K562 (cell line): Measurements from ENCODE around the gene POMGNT2. TPM values are rescaled to one million over a fixed set of nuclear protein-coding genes. Genes with fewer than 3 reads are reported as not detected.

Experiments
- ATAC-seq: fragments of 200-7000 bp; cut with Tn5 transposase; 3 replicates; pipeline ENCODE4 v1.9.1; 2020; ENCODE audit warnings: moderate library complexity
- BruUV-seq: library from RNA; stranded (reverse); fragments of 400-500 nt; replicated peaks from 2 replicates; lab custom pipeline; 2021; lab: Mats Ljungman, UMichigan
- CTCF ChIA-PET: fragments of 300-600 bp; formaldehyde crosslinking; extraction: SDS; loops from one replicate; lab custom pipeline; 2021; ENCODE audit warnings: low intra/inter-chr PET ratio; lab: Yijun Ruan, JAX
- POLR2A ChIA-PET: fragments of 300-600, 350-650 bp; sonication (Branson Sonifier 250); formaldehyde crosslinking; extraction: SDS; loops from one replicate; lab custom pipeline; 2021; ENCODE audit warnings: antibody characterized with exemption, inconsistent platforms; lab: Yijun Ruan, JAX
- DNase-seq, 4 experiments: peaks; one replicate each; pipeline versions ENCODE4 v3.0.0 to v3.0.0-alpha.2; 2011 to 2018; ENCODE audit warnings: low spot score in 3 of 4, mixed read lengths in 3 of 4; ENCODE audit errors: extremely low read depth in 1 of 4
- FAIRE-seq: peaks from 2 replicates; lab custom pipeline; 2011; peaks lifted over from hg19 to GRCh38; lab: Jason Lieb, UNC
- H2AFZ ChIP-seq: 2 replicates; pipeline ENCODE4 v1.6.0; 2011; ENCODE audit warnings: low read depth, low read length, control low read depth, inconsistent platforms
- H3K27ac ChIP-seq: fragments of 200-600 bp; 3 replicates; pipeline ENCODE4 v1.8.0; 2011; ENCODE audit warnings: low read depth, mild to moderate bottlenecking, control low read depth, inconsistent platforms, low read length, moderate library complexity, mixed read lengths; ENCODE audit errors: extremely low read depth
- H3K27me3 ChIP-seq, 2 experiments: fragments of 300-600 bp in 1 of 2; 2 replicates in 1 of 2; 3 replicates in 1 of 2; pipeline versions ENCODE4 v1.6.0 to v1.8.0; 2011; ENCODE audit warnings: inconsistent platforms in 2 of 2, low read length in 2 of 2, mild to moderate bottlenecking in 1 of 2, mixed read lengths in 1 of 2, moderate library complexity in 1 of 2; ENCODE audit not compliant: control insufficient read depth in 2 of 2, insufficient read depth in 2 of 2
- H3K36me3 ChIP-seq: fragments of 300-600 bp; 3 replicates; pipeline ENCODE4 v1.8.0; 2011; ENCODE audit warnings: mild to moderate bottlenecking, low read length, inconsistent platforms; ENCODE audit not compliant: control insufficient read depth, insufficient read depth
- H3K4me1 ChIP-seq, 2 experiments: fragments of 200-600 bp in 1 of 2; replicated peaks in 1 of 2; 2 replicates in 1 of 2; 3 replicates in 1 of 2; pipeline versions ENCODE4 v1.5.1 to v1.8.0; 2011; ENCODE audit warnings: inconsistent platforms in 2 of 2, low read length in 2 of 2, mild to moderate bottlenecking in 1 of 2, mixed read lengths in 1 of 2, moderate library complexity in 1 of 2; ENCODE audit not compliant: control insufficient read depth in 2 of 2, insufficient read depth in 2 of 2
- H3K4me2 ChIP-seq: 2 replicates; pipeline ENCODE4 v1.6.1; 2011; ENCODE audit warnings: low read length, control low read depth, inconsistent platforms, mixed read lengths; ENCODE audit not compliant: insufficient read depth
- H3K4me3 ChIP-seq: fragments of 200-600 bp; sonication (generic), shearing (Covaris generic); 2 replicates; pipeline ENCODE4 v1.5.1; 2016; ENCODE audit warnings: control low read depth, inconsistent platforms
- H3K79me2 ChIP-seq: fragments of 200-600 bp; 3 replicates; pipeline ENCODE4 v1.8.0; 2011; ENCODE audit warnings: low read length, inconsistent platforms; ENCODE audit not compliant: control insufficient read depth, insufficient read depth
- H3K9ac ChIP-seq, 2 experiments: 2 replicates each; pipeline versions ENCODE4 v1.6.0 to v1.6.1; 2011; ENCODE audit warnings: low read depth in 2 of 2, low read length in 2 of 2, control low read depth in 1 of 2, inconsistent platforms in 1 of 2, mild to moderate bottlenecking in 1 of 2, mixed read lengths in 1 of 2; ENCODE audit not compliant: insufficient read depth in 1 of 2
- H3K9me1 ChIP-seq: one replicate; pipeline ENCODE4 v1.6.0; 2011; ENCODE audit warnings: inconsistent platforms, mild to moderate bottlenecking, low read length, moderate library complexity; ENCODE audit not compliant: control insufficient read depth, insufficient read depth
- H3K9me3 ChIP-seq: replicated peaks from 2 replicates; pipeline ENCODE4 v1.5.1; 2011; ENCODE audit warnings: low read depth, low read length, inconsistent platforms; ENCODE audit not compliant: control insufficient read depth, insufficient read depth
- H4K20me1 ChIP-seq: replicated peaks from 2 replicates; pipeline ENCODE4 v1.6.1; 2011; ENCODE audit warnings: low read length, inconsistent platforms, mixed read lengths; ENCODE audit not compliant: control insufficient read depth, insufficient read depth
- ATF1 ChIP-seq, 2 experiments: fragments of 450-650 bp in 1 of 2; IDR thresholded peaks; 2 replicates each; pipeline ENCODE4 v1.6.1; 2016; ENCODE audit warnings: missing compliant biosample characterization in 1 of 2, missing genetic modification characterization in 1 of 2
- BCL6 ChIP-seq: fragments of 250-450 bp; sonication (Bioruptor Pico); IDR thresholded peaks from 2 replicates; pipeline ENCODE4 v1.4.0; 2020
- BMI1 ChIP-seq: fragments of 150-350 bp; IDR thresholded peaks from 2 replicates; pipeline ENCODE4 v1.6.1; 2014; ENCODE audit warnings: low read length
- CREBBP ChIP-seq: IDR thresholded peaks from one replicate; pipeline ENCODE4 v1.6.1; 2012; ENCODE audit warnings: low read depth, mild to moderate bottlenecking, control low read depth, inconsistent platforms, low read length
- DDX20 ChIP-seq: fragments of 450-650 bp; IDR thresholded peaks from 2 replicates; pipeline ENCODE4 v1.6.1; 2016; ENCODE audit warnings: missing genetic modification characterization, low read depth, mild to moderate bottlenecking, missing compliant biosample characterization, moderate library complexity
- FOXA3 ChIP-seq, 2 experiments: fragments of 450-650 bp in 1 of 2; sonication (generic) in 1 of 2; formaldehyde crosslinking; IDR thresholded peaks in 1 of 2; conservative IDR thresholded peaks in 1 of 2; 2 replicates each; pipeline versions ENCODE4 v1.4.0 to v1.8.0; 2020 to 2022; ENCODE audit warnings: mild to moderate bottlenecking in 2 of 2, missing genetic modification reagents in 1 of 2
- GTF2E2 ChIP-seq: fragments of 200-800 bp; sonication (Bioruptor generic); IDR thresholded peaks from 2 replicates; pipeline ENCODE4 v1.6.1; 2016; ENCODE audit warnings: missing genetic modification characterization, missing compliant biosample characterization
- HCFC1 ChIP-seq: IDR thresholded peaks from 2 replicates; pipeline ENCODE4 v1.6.1; 2012; ENCODE audit warnings: low read depth, low read length, improper control_type of control experiment
- HDGF ChIP-seq: fragments of 450-650 bp; IDR thresholded peaks from 2 replicates; pipeline ENCODE4 v1.6.1; 2016
- MAFK ChIP-seq: IDR thresholded peaks from 2 replicates; pipeline ENCODE4 v1.6.1; 2011; ENCODE audit warnings: low read length, improper control_type of control experiment
- MECOM ChIP-seq: fragments of 250-450 bp; sonication (Bioruptor Pico); IDR thresholded peaks from 2 replicates; pipeline ENCODE4 v1.8.0; 2022; ENCODE audit warnings: inconsistent platforms
- MEIS2 ChIP-seq: fragments of 450-650 bp; IDR thresholded peaks from 2 replicates; pipeline ENCODE4 v1.6.1; 2014; ENCODE audit warnings: mild to moderate bottlenecking; ENCODE audit not compliant: partially characterized antibody
- NCOA1 ChIP-seq: fragments of 450-650 bp; IDR thresholded peaks from 2 replicates; pipeline ENCODE4 v1.6.1; 2016; ENCODE audit warnings: low read depth
- NFYB ChIP-seq: IDR thresholded peaks from 2 replicates; pipeline ENCODE4 v1.6.1; 2011; ENCODE audit warnings: mild to moderate bottlenecking, moderate library complexity; ENCODE audit not compliant: insufficient read length; ENCODE audit errors: extremely low read depth
- RAD21 ChIP-seq, 2 experiments: fragments of 250-450 bp in 1 of 2; fragments of 450-650 bp in 1 of 2; sonication (Bioruptor Pico) in 1 of 2; formaldehyde crosslinking in 1 of 2; IDR thresholded peaks in 1 of 2; conservative IDR thresholded peaks in 1 of 2; 2 replicates each; pipeline versions ENCODE4 v1.4.0 to v1.8.0; 2020 to 2022; ENCODE audit warnings: mild to moderate bottlenecking in 2 of 2, moderate library complexity in 1 of 2
- TAL1 ChIP-seq: fragments of 450-650 bp; IDR thresholded peaks from 2 replicates; pipeline ENCODE4 v1.6.1; 2016; ENCODE audit warnings: mild to moderate bottlenecking
- TSC22D4 ChIP-seq: fragments of 450-650 bp; IDR thresholded peaks from 2 replicates; pipeline ENCODE4 v1.6.1; 2016; ENCODE audit warnings: missing genetic modification characterization, missing biosample characterization, control low read depth
- ZKSCAN1 ChIP-seq: fragments of 150-350 bp; IDR thresholded peaks from 2 replicates; pipeline ENCODE4 v1.6.1; 2016; ENCODE audit warnings: low read depth, low read length
- ZNF217 ChIP-seq: sonication (generic); formaldehyde crosslinking; IDR thresholded peaks from 2 replicates; pipeline ENCODE4 v1.8.0; 2022; ENCODE audit warnings: mild to moderate bottlenecking, missing genetic modification reagents
- ZNF253 ChIP-seq: fragments of 250-450 bp; sonication (Bioruptor Pico); conservative IDR thresholded peaks from 2 replicates; pipeline ENCODE4 v1.6.1; 2021; ENCODE audit warnings: mild to moderate bottlenecking
- WGBS: fragments of 100-300 bp; shearing (Covaris generic); methylation state at CpG from one replicate; pipeline ENCODE4 v1.1.6; 2016; ENCODE audit warnings: low coverage, mixed read lengths; ENCODE audit not compliant: insufficient coverage; ENCODE audit errors: missing lambda C conversion rate; 5-methylcytosine and 5-hydroxymethylcytosine counted together
- in situ Hi-C: fragments of 300-500 bp; cut with MboI; formaldehyde crosslinking; loops from 4 replicates; pipeline ENCODE4 v1.15.0; 2018; ENCODE audit warnings: inconsistent platforms, mixed read lengths
- intact Hi-C: fragments of 100-400 bp; cut with micrococcal nuclease; formaldehyde crosslinking; loops from 2 replicates; pipeline ENCODE4 v1.14.2; 2022
- polyA plus RNA-seq, 8 experiments: library from polyadenylated mRNA; depleted of rRNA in 4 of 8; stranded (reverse) in 5 of 8; unstranded in 3 of 8; fragments of >200 nt; fragmentation: Nextera tagmentation in 2 of 8; fragmentation: Illumina TruSeq in 1 of 8; extraction: Ambion mirVana in 2 of 8; extraction: Trizol in 1 of 8; gene quantifications; 2 replicates each; pipeline versions ENCODE4 v1.2.1 to v1.2.3, GENCODE V29; 2011 to 2014; ENCODE audit warnings: inconsistent platforms in 1 of 8, missing spikeins in 1 of 8
- total RNA-seq, 7 experiments: library from RNA; depleted of rRNA in 6 of 7; stranded (reverse); fragments of >200 nt in 6 of 7; fragmentation: Illumina TruSeq in 2 of 7; extraction: Trizol in 2 of 7; gene quantifications; 2 replicates each; pipeline versions ENCODE4 v1.2.1 to v1.2.3, GENCODE V29; 2011 to 2021; ENCODE audit warnings: low replicate concordance in 1 of 7
- TF ChIP-seq, protein P1 (sequence below): sonication (generic); formaldehyde crosslinking; IDR thresholded peaks from 2 replicates; pipeline ENCODE4 v1.8.1; 2023; ENCODE audit warnings: mild to moderate bottlenecking, missing genetic modification reagents
- TF ChIP-seq, protein P2 (sequence below): fragments of 250-450 bp; sonication (Bioruptor Pico); IDR thresholded peaks from 2 replicates; pipeline ENCODE4 v1.4.0; 2020; ENCODE audit warnings: borderline replicate concordance

Gene POMGNT2
- total and polyA plus RNA-seq, 9 of the 15 experiments (the other 6 are each of a cell fraction or from before 2014, with no cell fraction given), result 0.65 to 14.1 (median 10.3) TPM

DNA sequence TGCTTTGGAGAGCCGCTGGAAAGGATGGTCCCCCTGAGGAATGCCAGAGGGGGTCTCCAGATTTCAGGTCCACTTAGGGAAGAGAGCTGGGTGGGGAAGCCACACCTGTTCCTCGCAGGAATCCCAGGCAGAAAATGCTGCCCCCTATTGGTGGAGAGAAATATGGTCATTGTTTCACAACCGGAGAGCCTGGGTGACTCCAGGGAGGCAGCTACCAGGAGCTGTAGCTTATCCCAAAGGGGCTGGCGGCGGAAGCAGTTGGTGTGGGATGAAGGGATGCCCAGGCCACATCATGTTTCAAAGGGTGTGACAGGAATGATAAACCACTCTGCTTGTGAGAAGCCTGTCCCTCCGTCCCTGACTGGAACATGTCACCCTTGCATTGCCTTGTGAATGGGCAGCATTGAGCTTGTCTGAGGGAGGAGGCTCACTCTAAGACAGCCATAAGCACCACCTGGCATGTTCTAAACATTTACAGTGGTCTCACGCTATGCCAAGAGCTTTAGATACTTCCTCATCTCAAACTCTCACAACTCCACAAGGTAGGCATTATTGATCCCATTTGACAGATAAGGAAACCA lies 34.5 kb downstream of the POMGNT2 start:
- H3K27me3 ChIP-seq, result peaks cover 0 to 9% of the 10 kb centered on the region in 2 experiments; a peak in 2 of 5 replicates
- no peaks in the 10 kb centered on the region for H3K79me2 ChIP-seq
- H3K4me1 ChIP-seq, result no peaks in the 10 kb centered on the region
- WGBS, result 2% methylated on average over 7 of the region's 7 CpGs
- H3K9ac ChIP-seq, result no peak overlapping the region
- in situ Hi-C loops (no loop called here), intact Hi-C loops (loop anchor here (10.0 kb wide), 1 partner anchor 107 kb away; no protein-coding TSS in a partner anchor)
- ATAC-seq (peak; percentile 89), DNase-seq (peak; percentile 59 to 72 (median 66)), FAIRE-seq (peak; percentile 84)
- ChIA-PET CTCF (no interaction called here), POLR2A (interaction anchor here (0.6 to 1.3 kb wide), 3 partner anchors 14 to 109 kb away, joined by 3 to 4 read pairs (median 3); no protein-coding TSS in a partner anchor)
- H2AFZ ChIP-seq, result no peak overlapping the region
- H4K20me1 ChIP-seq, result no peaks in the 10 kb centered on the region
- H3K4me3 ChIP-seq, result no peak overlapping the region
- no peaks in the 10 kb centered on the region for H3K36me3 ChIP-seq
- H3K27ac ChIP-seq, result no peak overlapping the region
- no TSS peak for BruUV-seq
- no peaks in the 10 kb centered on the region for H3K9me3 ChIP-seq
- no peak overlapping the region for H3K4me2 ChIP-seq
- H3K9me1 ChIP-seq, result no peaks in the 10 kb centered on the region
- TF ChIP-seq ZKSCAN1 (no peak), BMI1 (no peak), ATF1 (CRISPR knock-in tag; IDR thresholded peaks at IDR 0.05) (no peak), ATF1 (tag; IDR thresholded peaks at IDR 0.05) (0 out of 2 replicates have a peak, but pooled peaks have one; percentile 31), HDGF (no peak), NCOA1 (no peak), DDX20 (tag) (no peak), TSC22D4 (tag) (no peak), GTF2E2 (tag) (no peak), NFYB (no peak), ZNF217 (CRISPR knock-in tag) (no peak), MEIS2 (no peak), RAD21 (CRISPR knock-in tag; conservative IDR thresholded peaks at IDR 0.05 in 1 of 2, IDR thresholded peaks at IDR 0.05 in 1 of 2) (peak; percentile 15 to 58; a peak in 2 of 4 replicates), MECOM (CRISPR knock-in tag) (no peak), TAL1 (no peak), MAFK (no peak), BCL6 (CRISPR knock-in tag) (no peak), FOXA3 (CRISPR knock-in tag; conservative IDR thresholded peaks at IDR 0.05 in 1 of 2, IDR thresholded peaks at IDR 0.05 in 1 of 2) (no peak), CREBBP (no peak), ZNF253 (no peak), HCFC1 (no peak)
- TF ChIP-seq, protein P1, sequence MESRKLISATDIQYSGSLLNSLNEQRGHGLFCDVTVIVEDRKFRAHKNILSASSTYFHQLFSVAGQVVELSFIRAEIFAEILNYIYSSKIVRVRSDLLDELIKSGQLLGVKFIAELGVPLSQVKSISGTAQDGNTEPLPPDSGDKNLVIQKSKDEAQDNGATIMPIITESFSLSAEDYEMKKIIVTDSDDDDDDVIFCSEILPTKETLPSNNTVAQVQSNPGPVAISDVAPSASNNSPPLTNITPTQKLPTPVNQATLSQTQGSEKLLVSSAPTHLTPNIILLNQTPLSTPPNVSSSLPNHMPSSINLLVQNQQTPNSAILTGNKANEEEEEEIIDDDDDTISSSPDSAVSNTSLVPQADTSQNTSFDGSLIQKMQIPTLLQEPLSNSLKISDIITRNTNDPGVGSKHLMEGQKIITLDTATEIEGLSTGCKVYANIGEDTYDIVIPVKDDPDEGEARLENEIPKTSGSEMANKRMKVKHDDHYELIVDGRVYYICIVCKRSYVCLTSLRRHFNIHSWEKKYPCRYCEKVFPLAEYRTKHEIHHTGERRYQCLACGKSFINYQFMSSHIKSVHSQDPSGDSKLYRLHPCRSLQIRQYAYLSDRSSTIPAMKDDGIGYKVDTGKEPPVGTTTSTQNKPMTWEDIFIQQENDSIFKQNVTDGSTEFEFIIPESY (CRISPR knock-in tag), result no peak
- TF ChIP-seq, protein P2, sequence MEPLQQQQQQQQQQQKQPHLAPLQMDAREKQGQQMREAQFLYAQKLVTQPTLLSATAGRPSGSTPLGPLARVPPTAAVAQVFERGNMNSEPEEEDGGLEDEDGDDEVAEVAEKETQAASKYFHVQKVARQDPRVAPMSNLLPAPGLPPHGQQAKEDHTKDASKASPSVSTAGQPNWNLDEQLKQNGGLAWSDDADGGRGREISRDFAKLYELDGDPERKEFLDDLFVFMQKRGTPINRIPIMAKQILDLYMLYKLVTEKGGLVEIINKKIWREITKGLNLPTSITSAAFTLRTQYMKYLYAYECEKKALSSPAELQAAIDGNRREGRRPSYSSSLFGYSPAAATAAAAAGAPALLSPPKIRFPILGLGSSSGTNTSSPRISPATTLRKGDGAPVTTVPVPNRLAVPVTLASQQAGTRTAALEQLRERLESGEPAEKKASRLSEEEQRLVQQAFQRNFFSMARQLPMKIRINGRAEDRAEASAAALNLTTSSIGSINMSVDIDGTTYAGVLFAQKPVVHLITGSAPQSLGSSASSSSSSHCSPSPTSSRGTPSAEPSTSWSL (CRISPR knock-in tag), result no peak
